BLaER1 (cell line): ENCODE data around the gene RET.
"Not testable (repeated sequence)": the region's sequence is repeated elsewhere in the genome, so short reads cannot be mapped to it uniquely, and the experiment has no call there.

ENCODE experiments used
- H3K27ac ChIP-seq: shearing (Covaris generic); formaldehyde crosslinking; 2 replicates; pipeline ENCODE4 v1.8.1; 2022
- H3K27me3 ChIP-seq: shearing (Covaris generic); formaldehyde crosslinking; 2 replicates; pipeline ENCODE4 v1.8.1; 2022
- H3K36me3 ChIP-seq: shearing (Covaris generic); formaldehyde crosslinking; 2 replicates; pipeline ENCODE4 v1.8.1; 2022
- H3K4me1 ChIP-seq: shearing (Covaris generic); formaldehyde crosslinking; 2 replicates; pipeline ENCODE4 v1.8.1; 2022
- H3K4me2 ChIP-seq: shearing (Covaris generic); formaldehyde crosslinking; 2 replicates; pipeline ENCODE4 v1.8.1; 2022
- H3K4me3 ChIP-seq: shearing (Covaris generic); formaldehyde crosslinking; 2 replicates; pipeline ENCODE4 v1.8.1; 2022
- H3K9ac ChIP-seq: shearing (Covaris generic); formaldehyde crosslinking; 2 replicates; pipeline ENCODE4 v1.8.1; 2022
- H3K9me3 ChIP-seq: shearing (Covaris generic); formaldehyde crosslinking; 2 replicates; pipeline ENCODE4 v1.8.1; 2022
- H4K20me1 ChIP-seq: shearing (Covaris generic); formaldehyde crosslinking; 2 replicates; pipeline ENCODE4 v1.8.1; 2022
- Cebpa-rat ChIP-seq: shearing (Covaris generic); IDR thresholded peaks from 2 replicates; pipeline ENCODE4 v1.8.1; 2022

Gene RET

GRCh38 chr10:43136995-43137716, 60.3 kb downstream of the RET start:
- Histone ChIP-seq H3K27ac (peak overlapping the region; percentile 94), H3K4me1 (peaks cover 69% of the 10 kb centered on the region), H3K27me3 (no peaks in the 10 kb centered on the region), H3K4me2 (peak overlapping the region; percentile 81), H3K9ac (peak overlapping the region; percentile 89), H4K20me1 (peaks cover 17% of the 10 kb centered on the region), H3K9me3 (no peaks in the 10 kb centered on the region), H3K36me3 (no peaks in the 10 kb centered on the region), H3K4me3 (peak overlapping the region; percentile 94)
- TF ChIP-seq Cebpa-rat = no peak

GRCh38 chr10:43137717-43138020, 60.8 kb downstream of the RET start:
- H4K20me1 ChIP-seq = peaks cover 22% of the 10 kb centered on the region
- H3K9me3 ChIP-seq = no peaks in the 10 kb centered on the region
- H3K27ac ChIP-seq = peak overlapping the region; percentile 94
- peak overlapping the region; percentile 81 for H3K4me2 ChIP-seq
- peak overlapping the region; percentile 89 for H3K9ac ChIP-seq
- H3K4me3 ChIP-seq = peak overlapping the region; percentile 94
- no peaks in the 10 kb centered on the region for H3K27me3 ChIP-seq
- peaks cover 73% of the 10 kb centered on the region for H3K4me1 ChIP-seq
- no peaks in the 10 kb centered on the region for H3K36me3 ChIP-seq
- TF ChIP-seq Cebpa-rat = no peak

- peaks cover 68% of the 10 kb centered on the region for H3K4me1 ChIP-seq
- H3K27ac ChIP-seq = peak within 1 kb of the TSS; percentile 94
These were observed 61.3 kb downstream of the RET start, which contains the start of gene CSGALNACT2 for GRCh38 chr10:43138021-43138756. Gene CSGALNACT2, plus strand, starts transcription at chr10:43138445. Its CDS starts 16,705 bp downstream, at chr10:43155150.

GRCh38 chr10:43138757-43139241, 61.9 kb downstream of the RET start:
- Histone ChIP-seq H3K27me3 (no peaks in the 10 kb centered on the region), H3K27ac (peak overlapping the region; percentile 94), H3K4me3 (peak overlapping the region; percentile 94), H3K9ac (peak overlapping the region; percentile 89), H3K4me1 (peaks cover 62% of the 10 kb centered on the region), H3K4me2 (peak overlapping the region; percentile 81), H4K20me1 (peaks cover 34% of the 10 kb centered on the region), H3K9me3 (no peaks in the 10 kb centered on the region), H3K36me3 (no peaks in the 10 kb centered on the region)
- no peak for TF ChIP-seq Cebpa-rat

More at GRCh38 chr10:43138021-43138756, 61.3 kb downstream of the RET start, which contains the start of gene CSGALNACT2:
- Histone ChIP-seq H3K9me3 (no peaks in the 10 kb centered on the region), H3K4me3 (peak within 1 kb of the TSS; percentile 94), H3K9ac (peak within 1 kb of the TSS; percentile 89), H3K36me3 (no peaks in the 10 kb centered on the region), H3K27me3 (no peaks in the 10 kb centered on the region), H4K20me1 (peaks cover 28% of the 10 kb centered on the region), H3K4me2 (peak within 1 kb of the TSS; percentile 81)
- no peak for TF ChIP-seq Cebpa-rat

- TF ChIP-seq Cebpa-rat = no peak
- no peak overlapping the region for H3K9ac ChIP-seq
- H3K4me2 ChIP-seq = peak overlapping the region; percentile 81
- H3K4me1 ChIP-seq = peaks cover 60% of the 10 kb centered on the region
- no peaks in the 10 kb centered on the region for H3K36me3 ChIP-seq
- H3K4me3 ChIP-seq = no peak overlapping the region
- H3K27ac ChIP-seq = peak overlapping the region; percentile 11; the same call in 1 of the 2 replicates
- H3K9me3 ChIP-seq = peaks cover 5% of the 10 kb centered on the region
- peaks cover 59% of the 10 kb centered on the region for H4K20me1 ChIP-seq
- H3K27me3 ChIP-seq = no peaks in the 10 kb centered on the region
These were observed 64.6 kb downstream of the RET start for GRCh38 chr10:43141421-43141820.

- no peak overlapping the region for H3K4me3 ChIP-seq
- peaks cover 35% of the 10 kb centered on the region for H3K4me1 ChIP-seq
- peak overlapping the region; percentile 38; the same call in 1 of the 2 replicates for H3K4me2 ChIP-seq
- H3K27me3 ChIP-seq = no peaks in the 10 kb centered on the region
- H3K9ac ChIP-seq = no peak overlapping the region
- no peak overlapping the region for H3K27ac ChIP-seq
- H4K20me1 ChIP-seq = peaks cover 56% of the 10 kb centered on the region
- TF ChIP-seq Cebpa-rat = no peak
- peaks cover 8% of the 10 kb centered on the region; the same call in 1 of the 2 replicates for H3K36me3 ChIP-seq
- H3K9me3 ChIP-seq = peaks cover 40% of the 10 kb centered on the region
These were observed 68.4 kb downstream of the RET start for GRCh38 chr10:43145311-43145710.

- peaks cover 40% of the 10 kb centered on the region for H3K9me3 ChIP-seq
These were observed 69.1 kb downstream of the RET start for GRCh38 chr10:43145936-43146335.

GRCh38 chr10:43151371-43151770, 74.5 kb downstream of the RET start:
- Histone ChIP-seq H3K36me3 (peaks cover 17% of the 10 kb centered on the region), H4K20me1 (peaks cover 50% of the 10 kb centered on the region), H3K9me3 (peaks cover 52% of the 10 kb centered on the region), H3K27ac (no peak overlapping the region), H3K4me2 (no peak overlapping the region), H3K4me1 (no peaks in the 10 kb centered on the region), H3K9ac (no peak overlapping the region), H3K4me3 (no peak overlapping the region), H3K27me3 (no peaks in the 10 kb centered on the region)
- no peak for TF ChIP-seq Cebpa-rat

More at GRCh38 chr10:43145936-43146335, 69.1 kb downstream of the RET start:
- H3K27me3 ChIP-seq, H3K4me2 ChIP-seq, H3K4me3 ChIP-seq, H3K27ac ChIP-seq, H3K36me3 ChIP-seq, H3K9ac ChIP-seq: not testable (repeated sequence)
- H3K4me1 ChIP-seq = peaks cover 29% of the 10 kb centered on the region
- peaks cover 56% of the 10 kb centered on the region for H4K20me1 ChIP-seq

GRCh38 chr10:43153901-43154300, 77.0 kb downstream of the RET start:
- Histone ChIP-seq H4K20me1 (peaks cover 60% of the 10 kb centered on the region), H3K4me1 (peaks cover 5% of the 10 kb centered on the region; the same call in 1 of the 2 replicates), H3K4me2 (no peak overlapping the region), H3K9ac (no peak overlapping the region), H3K27ac (no peak overlapping the region), H3K4me3 (no peak overlapping the region), H3K9me3 (peaks cover 28% of the 10 kb centered on the region), H3K36me3 (peaks cover 15% of the 10 kb centered on the region), H3K27me3 (no peaks in the 10 kb centered on the region)
- TF ChIP-seq Cebpa-rat = no peak

GRCh38 chr10:43155221-43155620, 78.4 kb downstream of the RET start:
- Histone ChIP-seq H3K4me3 (no peak overlapping the region), H3K9ac (no peak overlapping the region), H3K9me3 (peaks cover 16% of the 10 kb centered on the region), H3K4me1 (peaks cover 5% of the 10 kb centered on the region; the same call in 1 of the 2 replicates), H3K36me3 (peaks cover 11% of the 10 kb centered on the region), H4K20me1 (peaks cover 57% of the 10 kb centered on the region), H3K27me3 (no peaks in the 10 kb centered on the region), H3K4me2 (no peak overlapping the region), H3K27ac (no peak overlapping the region)
- TF ChIP-seq Cebpa-rat = no peak
